HUES48 (cell line): Measurements from ENCODE around the gene ZBTB24.
A peak's percentile ranks its signal among the peaks of the same experiment; 100 is the strongest.

ENCODE experiments used
- H3K27ac ChIP-seq: one replicate; pipeline ENCODE4 v1.7.0; 2013; ENCODE audit warnings: low read depth, low read length, inconsistent platforms
- H3K27me3 ChIP-seq: 2 replicates; pipeline ENCODE4 v1.6.1; 2013; ENCODE audit warnings: mild to moderate bottlenecking, low read length; ENCODE audit not compliant: control insufficient read depth, insufficient read depth
- H3K36me3 ChIP-seq: 2 replicates; pipeline ENCODE4 v1.6.1; 2013; ENCODE audit warnings: low read length; ENCODE audit not compliant: control insufficient read depth, insufficient read depth
- H3K4me1 ChIP-seq: 2 replicates; pipeline ENCODE4 v1.6.1; 2013; ENCODE audit warnings: mild to moderate bottlenecking, low read length; ENCODE audit not compliant: control insufficient read depth, insufficient read depth
- H3K4me3 ChIP-seq: 2 replicates; pipeline ENCODE4 v1.5.1; 2013; ENCODE audit warnings: mild to moderate bottlenecking, low read depth, low read length
- H3K9ac ChIP-seq: 2 replicates; pipeline ENCODE4 v1.6.1; 2013; ENCODE audit warnings: mild to moderate bottlenecking, low read depth, low read length, moderate library complexity
- H3K9me3 ChIP-seq: 2 replicates; pipeline ENCODE4 v1.6.1; 2013; ENCODE audit warnings: low read length; ENCODE audit not compliant: control insufficient read depth, insufficient read depth

The ZBTB24 gene

GRCh38 chr6:109448615-109449014, 34.4 kb downstream of the ZBTB24 start:
- Histone ChIP-seq H3K9ac (no peak overlapping the region), H3K9me3 (no peaks in the 10 kb centered on the region), H3K27me3 (no peaks in the 10 kb centered on the region), H3K4me3 (no peak overlapping the region), H3K27ac (no peak overlapping the region), H3K4me1 (no peaks in the 10 kb centered on the region), H3K36me3 (peaks cover 77% of the 10 kb centered on the region)

GRCh38 chr6:109447878-109448555, 35.0 kb downstream of the ZBTB24 start:
- H3K9me3 ChIP-seq: no peaks in the 10 kb centered on the region
- H3K27me3 ChIP-seq: no peaks in the 10 kb centered on the region
- H3K36me3 ChIP-seq: peaks cover 78% of the 10 kb centered on the region
- no peak overlapping the region for H3K9ac ChIP-seq
- H3K4me1 ChIP-seq: no peaks in the 10 kb centered on the region
- no peak overlapping the region for H3K27ac ChIP-seq
- H3K4me3 ChIP-seq: no peak overlapping the region

- Histone ChIP-seq H3K36me3 (peaks cover 81% of the 10 kb centered on the region), H3K4me3 (no peak overlapping the region), H3K27ac (no peak overlapping the region), H3K4me1 (no peaks in the 10 kb centered on the region), H3K9me3 (no peaks in the 10 kb centered on the region), H3K27me3 (no peaks in the 10 kb centered on the region), H3K9ac (no peak overlapping the region)
Measured at GRCh38 chr6:109447087-109447486, 35.9 kb downstream of the ZBTB24 start.

- H3K36me3 ChIP-seq: peaks cover 75% of the 10 kb centered on the region
- H3K27ac ChIP-seq: no peak overlapping the region
- H3K9me3 ChIP-seq: no peaks in the 10 kb centered on the region
- no peak overlapping the region for H3K4me3 ChIP-seq
- H3K4me1 ChIP-seq: peaks cover 3% of the 10 kb centered on the region; the same call in 1 of the 2 replicates
- H3K27me3 ChIP-seq: no peaks in the 10 kb centered on the region
- no peak overlapping the region for H3K9ac ChIP-seq
Measured at GRCh38 chr6:109446541-109446940, 36.5 kb downstream of the ZBTB24 start.

- Histone ChIP-seq H3K27me3 (no peaks in the 10 kb centered on the region), H3K4me1 (peaks cover 3% of the 10 kb centered on the region; the same call in 1 of the 2 replicates), H3K9me3 (no peaks in the 10 kb centered on the region), H3K27ac (no peak overlapping the region), H3K4me3 (no peak overlapping the region), H3K9ac (no peak overlapping the region), H3K36me3 (peaks cover 73% of the 10 kb centered on the region)
Measured at GRCh38 chr6:109446072-109446471, 36.9 kb downstream of the ZBTB24 start.

GRCh38 chr6:109445382-109445781, 37.6 kb downstream of the ZBTB24 start:
- no peak overlapping the region for H3K9ac ChIP-seq
- H3K4me3 ChIP-seq: no peak overlapping the region
- peaks cover 67% of the 10 kb centered on the region for H3K36me3 ChIP-seq
- peaks cover 3% of the 10 kb centered on the region; the same call in 1 of the 2 replicates for H3K4me1 ChIP-seq
- H3K9me3 ChIP-seq: no peaks in the 10 kb centered on the region
- H3K27me3 ChIP-seq: no peaks in the 10 kb centered on the region
- H3K27ac ChIP-seq: no peak overlapping the region

GRCh38 chr6:109443425-109443950, 39.5 kb downstream of the ZBTB24 start:
- H3K27ac ChIP-seq: no peak overlapping the region
- H3K9ac ChIP-seq: no peak overlapping the region
- H3K27me3 ChIP-seq: peaks cover 5% of the 10 kb centered on the region; the same call in 1 of the 2 replicates
- peaks cover 3% of the 10 kb centered on the region; the same call in 1 of the 2 replicates for H3K4me1 ChIP-seq
- H3K36me3 ChIP-seq: peaks cover 56% of the 10 kb centered on the region
- H3K4me3 ChIP-seq: no peak overlapping the region
- no peaks in the 10 kb centered on the region for H3K9me3 ChIP-seq

GRCh38 chr6:109442393-109442924, 40.6 kb downstream of the ZBTB24 start:
- Histone ChIP-seq H3K9ac (no peak overlapping the region), H3K9me3 (no peaks in the 10 kb centered on the region), H3K27me3 (peaks cover 5% of the 10 kb centered on the region; the same call in 1 of the 2 replicates), H3K27ac (no peak overlapping the region), H3K4me3 (no peak overlapping the region), H3K4me1 (peaks cover 3% of the 10 kb centered on the region; the same call in 1 of the 2 replicates), H3K36me3 (peaks cover 51% of the 10 kb centered on the region)

- Histone ChIP-seq H3K36me3 (peaks cover 41% of the 10 kb centered on the region), H3K9ac (peak overlapping the region; percentile 63; the same call in 1 of the 2 replicates), H3K4me1 (peaks cover 3% of the 10 kb centered on the region; the same call in 1 of the 2 replicates), H3K4me3 (peak overlapping the region; percentile 98), H3K9me3 (no peaks in the 10 kb centered on the region), H3K27me3 (peaks cover 5% of the 10 kb centered on the region; the same call in 1 of the 2 replicates), H3K27ac (peak overlapping the region; percentile 57)
Measured at GRCh38 chr6:109441069-109441816, 41.8 kb downstream of the ZBTB24 start.

GRCh38 chr6:109440331-109441068, 42.5 kb downstream of the ZBTB24 start, which contains the start of the genes PPIL6 and SMPD2:
Gene PPIL6 (minus strand): TSS chr6:109440628. CDS start chr6:109440590, 38 bp downstream.
Gene SMPD2 (plus strand): TSS chr6:109440724. CDS start chr6:109441122, 398 bp downstream.
- Histone ChIP-seq H3K27me3 (peaks cover 5% of the 10 kb centered on the region; the same call in 1 of the 2 replicates), H3K36me3 (peaks cover 34% of the 10 kb centered on the region), H3K9ac (peak within 1 kb of the TSS; percentile 63; the same call in 1 of the 2 replicates), H3K27ac (peak within 1 kb of the TSS; percentile 57), H3K9me3 (no peaks in the 10 kb centered on the region), H3K4me1 (peaks cover 3% of the 10 kb centered on the region; the same call in 1 of the 2 replicates), H3K4me3 (peak within 1 kb of the TSS; percentile 98)
